ENCODE data around the gene ADRA2B.

GRCh38 chr2:96119389-96119751, 3.0 kb upstream of the ADRA2B start:
- no peak for TF ChIP-seq CTCF (IDR thresholded peaks at IDR 0.05)
- TF ChIP-seq POLR2A (IDR thresholded peaks at IDR 0.05), result no peak
